ENCODE measurements around the gene SCFD1.
"Not testable (repeated sequence)": the region's sequence is repeated elsewhere in the genome, so short reads cannot be mapped to it uniquely, and the experiment has no call there.

Gene SCFD1

DNA sequence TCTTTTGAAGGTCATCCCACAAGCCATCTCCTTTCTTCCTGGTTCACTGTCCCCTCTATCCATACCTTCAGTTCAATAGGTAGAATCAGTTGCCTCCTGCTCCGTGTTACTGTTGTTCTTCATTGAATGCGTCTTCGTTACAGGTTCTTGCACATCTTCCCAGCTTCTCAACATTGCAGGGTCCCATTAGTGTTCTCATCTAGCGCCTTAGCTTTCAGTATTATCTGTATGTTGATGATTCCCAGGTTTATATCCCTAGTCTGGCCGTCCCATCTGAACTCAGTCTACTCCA is 2.0 kb downstream of the SCFD1 start:
- DNase-seq (ENCODE audit: extremely low spot score) = no peak
- TF ChIP-seq, protein P1, sequence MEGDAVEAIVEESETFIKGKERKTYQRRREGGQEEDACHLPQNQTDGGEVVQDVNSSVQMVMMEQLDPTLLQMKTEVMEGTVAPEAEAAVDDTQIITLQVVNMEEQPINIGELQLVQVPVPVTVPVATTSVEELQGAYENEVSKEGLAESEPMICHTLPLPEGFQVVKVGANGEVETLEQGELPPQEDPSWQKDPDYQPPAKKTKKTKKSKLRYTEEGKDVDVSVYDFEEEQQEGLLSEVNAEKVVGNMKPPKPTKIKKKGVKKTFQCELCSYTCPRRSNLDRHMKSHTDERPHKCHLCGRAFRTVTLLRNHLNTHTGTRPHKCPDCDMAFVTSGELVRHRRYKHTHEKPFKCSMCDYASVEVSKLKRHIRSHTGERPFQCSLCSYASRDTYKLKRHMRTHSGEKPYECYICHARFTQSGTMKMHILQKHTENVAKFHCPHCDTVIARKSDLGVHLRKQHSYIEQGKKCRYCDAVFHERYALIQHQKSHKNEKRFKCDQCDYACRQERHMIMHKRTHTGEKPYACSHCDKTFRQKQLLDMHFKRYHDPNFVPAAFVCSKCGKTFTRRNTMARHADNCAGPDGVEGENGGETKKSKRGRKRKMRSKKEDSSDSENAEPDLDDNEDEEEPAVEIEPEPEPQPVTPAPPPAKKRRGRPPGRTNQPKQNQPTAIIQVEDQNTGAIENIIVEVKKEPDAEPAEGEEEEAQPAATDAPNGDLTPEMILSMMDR (IDR thresholded peaks at IDR 0.05; ENCODE audit: control extremely low read depth, extremely low read depth, low read depth, missing control alignments) = no peak
- ChIA-PET POLR2A (no interaction called here), CTCF (interaction anchor here (0.6 kb wide), 1 partner anchor 29 kb away, joined by 3 read pairs; no protein-coding TSS in a partner anchor)

DNA sequence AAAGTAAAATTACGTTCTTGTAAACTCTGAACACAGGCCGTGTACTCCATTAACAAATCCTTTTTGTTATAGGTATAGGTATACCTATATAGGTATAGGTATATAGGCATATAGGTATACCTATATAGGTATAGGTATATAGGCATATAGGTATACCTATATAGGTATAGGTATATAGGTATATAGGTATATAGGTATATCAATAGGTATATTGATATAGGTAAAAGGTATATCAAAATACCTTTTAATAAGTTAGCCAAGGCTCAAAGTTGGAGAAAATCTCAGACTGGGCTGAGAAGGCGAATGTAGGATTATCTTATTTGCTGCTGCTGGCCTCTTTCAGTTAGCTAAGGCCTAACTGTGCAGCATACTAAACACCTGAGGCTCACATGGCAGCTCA is 3.4 kb downstream of the SCFD1 start:
- no peak for DNase-seq (ENCODE audit: extremely low spot score)
- CTCF ChIA-PET = no interaction called here
- TF ChIP-seq, protein P1 (IDR thresholded peaks at IDR 0.05; ENCODE audit: control extremely low read depth, extremely low read depth, low read depth, missing control alignments) = no peak
- POLR2A ChIA-PET = no interaction called here

DNA sequence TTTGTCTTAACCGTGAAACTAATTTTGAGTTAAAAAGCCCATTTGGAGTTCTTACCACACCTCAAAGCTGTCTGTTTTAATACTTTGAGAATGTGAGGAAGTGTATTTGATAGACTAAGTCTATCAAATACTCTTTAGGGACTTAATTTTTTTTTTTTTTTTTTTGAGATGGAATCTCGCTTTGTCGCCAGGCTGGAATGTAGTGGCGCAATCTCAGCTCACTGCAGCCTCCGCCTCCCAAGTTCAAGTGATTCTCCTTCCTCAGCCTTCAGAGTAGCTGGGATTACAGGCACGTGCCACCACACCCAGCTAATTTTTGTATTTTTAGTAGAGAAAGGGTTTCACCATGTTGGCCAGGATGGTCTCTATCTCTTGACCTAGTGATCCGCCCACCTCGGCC is 7.3 kb downstream of the SCFD1 start:
- DNase-seq (ENCODE audit: extremely low spot score); POLR2A ChIA-PET: not testable (repeated sequence)
- CTCF ChIA-PET = interaction anchor here (1.0 kb wide), 1 partner anchor 26 kb away, joined by 3 read pairs; no protein-coding TSS in a partner anchor

DNA sequence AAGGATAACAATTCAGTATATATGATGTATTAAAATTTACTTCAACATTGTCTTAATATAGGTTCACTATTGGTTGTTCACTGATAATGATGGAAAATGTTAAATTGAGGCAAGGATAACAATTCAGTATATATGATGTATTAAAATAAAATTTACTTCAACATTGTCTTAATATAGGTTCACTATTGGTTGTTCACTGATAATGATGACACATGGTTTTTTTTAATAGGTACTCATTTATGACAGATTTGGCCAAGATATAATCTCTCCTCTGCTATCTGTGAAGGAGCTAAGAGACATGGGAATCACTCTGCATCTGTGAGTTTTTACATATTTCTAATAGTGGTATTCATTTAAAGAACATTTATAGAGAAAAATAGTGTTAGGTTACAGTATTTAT is 8.1 kb downstream of the SCFD1 start:
- POLR2A ChIA-PET = no interaction called here
- CTCF ChIA-PET = interaction anchor here (1.0 kb wide), 1 partner anchor 25 kb away, joined by 3 read pairs; no protein-coding TSS in a partner anchor

DNA sequence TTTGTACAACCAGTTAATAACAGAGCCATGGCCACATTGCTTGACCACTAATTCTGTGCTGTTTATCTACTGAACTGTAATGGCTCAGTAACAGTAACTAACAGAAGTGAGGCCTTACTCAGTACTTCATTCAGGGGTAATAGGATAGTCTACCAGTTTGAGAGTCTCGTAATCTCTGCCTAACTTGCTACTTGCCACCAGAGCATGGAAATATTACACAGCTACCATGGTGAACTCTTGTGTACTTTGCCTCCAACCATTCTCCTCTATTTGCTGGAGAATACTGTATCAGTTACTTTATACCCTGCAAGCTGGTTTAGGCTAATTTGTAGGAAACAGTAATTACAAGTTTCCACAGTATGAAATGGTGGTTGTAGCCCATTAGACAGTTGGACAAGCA is 10.6 kb downstream of the SCFD1 start:
- DNase-seq (ENCODE audit: extremely low spot score) = no peak
- TF ChIP-seq, protein P1 (IDR thresholded peaks at IDR 0.05; ENCODE audit: control extremely low read depth, extremely low read depth, low read depth, missing control alignments) = no peak
- ChIA-PET CTCF (no interaction called here), POLR2A (no interaction called here)

More for the DNA sequence above, 8.1 kb downstream of the SCFD1 start:
- TF ChIP-seq, protein P1 (IDR thresholded peaks at IDR 0.05; ENCODE audit: control extremely low read depth, extremely low read depth, low read depth, missing control alignments) = no peak
- no peak for DNase-seq (ENCODE audit: extremely low spot score)

DNA sequence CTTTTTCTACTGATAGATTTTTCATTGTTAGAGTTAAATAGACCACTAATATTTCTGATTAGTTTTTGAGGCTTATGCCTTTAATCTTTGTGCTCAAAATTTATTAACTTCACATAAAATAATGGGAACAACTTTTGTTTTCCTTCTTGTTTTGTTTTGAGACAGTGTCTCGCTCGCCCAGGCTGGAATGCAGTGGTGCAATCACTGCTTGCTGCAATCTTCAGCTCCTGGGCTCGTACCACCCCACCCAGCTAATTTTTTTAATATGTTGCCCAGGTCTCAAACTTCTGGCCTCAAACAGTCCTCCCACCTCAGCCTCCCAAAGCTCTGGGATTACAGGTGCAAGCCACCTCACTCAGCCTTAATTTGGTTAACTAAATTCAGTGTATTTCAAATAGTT is 16.8 kb downstream of the SCFD1 start:
- TF ChIP-seq, protein P1 (IDR thresholded peaks at IDR 0.05; ENCODE audit: control extremely low read depth, extremely low read depth, low read depth, missing control alignments) = no peak
- ChIA-PET CTCF (interaction anchor here (1.3 kb wide), 1 partner anchor 17 kb away, joined by 4 read pairs; the partner anchor contains the start of gene SCFD1), POLR2A (no interaction called here)
- no peak for DNase-seq (ENCODE audit: extremely low spot score)

DNA sequence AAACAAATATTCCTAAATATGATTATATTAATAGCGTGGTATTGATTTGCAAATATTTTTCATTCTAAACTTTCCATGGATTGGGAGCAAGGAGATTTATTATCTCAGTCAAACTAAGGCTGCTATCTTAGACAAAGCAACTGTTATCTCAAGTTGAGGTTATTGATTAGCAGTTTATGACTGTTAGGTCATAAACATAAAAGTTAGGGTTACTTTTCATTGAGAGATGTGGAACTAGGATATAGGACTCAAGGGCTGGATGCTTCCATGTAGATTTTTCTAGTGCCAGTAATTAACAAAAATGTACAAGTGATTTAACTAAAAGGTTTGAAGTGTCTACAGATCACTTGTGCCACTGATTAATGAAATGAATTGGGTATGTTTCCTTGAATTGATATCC is 19.1 kb downstream of the SCFD1 start:
- DNase-seq (ENCODE audit: extremely low spot score) = no peak
- ChIA-PET POLR2A (no interaction called here), CTCF (no interaction called here)
- TF ChIP-seq, protein P1 (IDR thresholded peaks at IDR 0.05; ENCODE audit: control extremely low read depth, extremely low read depth, low read depth, missing control alignments) = no peak

DNA sequence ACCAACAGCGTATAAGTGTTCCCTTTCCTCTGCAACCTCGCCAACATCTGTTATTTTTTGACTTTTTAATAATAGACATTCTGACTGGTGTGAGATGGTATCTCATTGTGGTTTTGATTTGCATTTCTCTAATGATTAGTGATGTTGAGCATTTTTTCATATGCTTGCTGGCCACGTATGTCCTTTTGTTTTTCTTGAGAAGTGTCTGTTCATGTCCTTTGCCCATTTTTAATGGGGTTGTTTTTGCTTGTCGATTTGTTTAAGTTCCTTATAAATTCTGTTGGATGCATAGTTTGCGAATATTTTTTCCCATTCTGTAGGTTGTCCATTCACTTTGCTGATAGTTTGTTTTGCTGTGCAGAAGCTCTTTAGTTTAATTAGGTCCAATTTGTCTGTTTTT is 22.3 kb downstream of the SCFD1 start:
- DNase-seq (ENCODE audit: extremely low spot score); POLR2A ChIA-PET: not testable (repeated sequence)
- CTCF ChIA-PET = interaction anchor here (1.5 kb wide), 1 partner anchor 12 kb away, joined by 3 read pairs; no protein-coding TSS in a partner anchor
